ENCODE results near the gene RAD51B. TPM values are rescaled to one million over a fixed set of nuclear protein-coding genes. Genes with fewer than 3 reads are reported as not detected.
"Not testable (repeated sequence)": the region's sequence is repeated elsewhere in the genome, so short reads cannot be mapped to it uniquely, and the experiment has no call there.

The RAD51B gene
- total RNA-seq, 1 donor from 2014 or later = 8.9 TPM

- DNase-seq (ENCODE audit: low read depth in 2 of 2) = no peak
These were observed 935.4 kb downstream of the RAD51B start for GRCh38 chr14:68755016-68755353.

GRCh38 chr14:68756000-68756481, 936.5 kb downstream of the RAD51B start:
- no peak for DNase-seq (ENCODE audit: low read depth in 2 of 2)

- DNase-seq (ENCODE audit: low read depth in 2 of 2) = no peak
These were observed 937.2 kb downstream of the RAD51B start for GRCh38 chr14:68756734-68757133.

GRCh38 chr14:68757618-68758081, 938.1 kb downstream of the RAD51B start:
- peak in 1 of 2 donors; percentile 54 for DNase-seq (ENCODE audit: low read depth in 2 of 2)

- no peak for DNase-seq (ENCODE audit: low read depth in 2 of 2)
These were observed 938.7 kb downstream of the RAD51B start for GRCh38 chr14:68758301-68758700.

- no peak for DNase-seq (ENCODE audit: low read depth in 2 of 2)
These were observed 939.5 kb downstream of the RAD51B start for GRCh38 chr14:68759017-68759560.

GRCh38 chr14:68759937-68760336, 940.4 kb downstream of the RAD51B start:
- DNase-seq (ENCODE audit: low read depth in 2 of 2) = no peak

- DNase-seq (ENCODE audit: low read depth in 2 of 2) = no peak
These were observed 941.2 kb downstream of the RAD51B start for GRCh38 chr14:68760761-68761160.

- DNase-seq (ENCODE audit: low read depth in 2 of 2) = no peak
These were observed 941.8 kb downstream of the RAD51B start for GRCh38 chr14:68761391-68761790.

GRCh38 chr14:68762953-68763764, 943.6 kb downstream of the RAD51B start:
- DNase-seq (ENCODE audit: low read depth in 2 of 2) = peak in 1 of 2 donors; percentile 34

- not testable (repeated sequence) for DNase-seq (ENCODE audit: low read depth in 2 of 2)
These were observed 944.3 kb downstream of the RAD51B start for GRCh38 chr14:68763843-68764242.

- DNase-seq (ENCODE audit: low read depth in 2 of 2) = no peak
These were observed 947.0 kb downstream of the RAD51B start for GRCh38 chr14:68766299-68767247.

- no peak for DNase-seq (ENCODE audit: low read depth in 2 of 2)
These were observed 947.7 kb downstream of the RAD51B start for GRCh38 chr14:68767248-68767645.

GRCh38 chr14:68768316-68768715, 948.7 kb downstream of the RAD51B start:
- no peak for DNase-seq (ENCODE audit: low read depth in 2 of 2)

GRCh38 chr14:68770051-68770450, 950.5 kb downstream of the RAD51B start:
- DNase-seq (ENCODE audit: low read depth in 2 of 2) = no peak

- DNase-seq (ENCODE audit: low read depth in 2 of 2) = no peak
These were observed 951.1 kb downstream of the RAD51B start for GRCh38 chr14:68770553-68771286.

- peak; percentile 88 to 93 for DNase-seq (ENCODE audit: low read depth in 2 of 2)
These were observed 952.1 kb downstream of the RAD51B start for GRCh38 chr14:68771631-68772030.

- DNase-seq (ENCODE audit: low read depth in 2 of 2) = no peak
These were observed 953.3 kb downstream of the RAD51B start for GRCh38 chr14:68772761-68773381.

- no peak for DNase-seq (ENCODE audit: low read depth in 2 of 2)
These were observed 955.4 kb downstream of the RAD51B start for GRCh38 chr14:68774771-68775613.

Data from lung microvascular endothelial cell (primary cell).